ENCODE results near the gene BLVRA.
"Not testable (repeated sequence)": the region's sequence is repeated elsewhere in the genome, so short reads cannot be mapped to it uniquely, and the experiment has no call there.

BLVRA gene

GRCh38 chr7:43823941-43824340 is 65.5 kb downstream of the BLVRA start:
- Histone ChIP-seq H3K9me2 (replicated peaks; ENCODE audit: control insufficient read depth, low read length) (no peaks in the 10 kb centered on the region), H3K4me2 (ENCODE audit: low read length) (no peak overlapping the region), H4K20me1 (ENCODE audit: control insufficient read depth, insufficient read depth, low read depth, low read length) (no peaks in the 10 kb centered on the region), H3K4me1 (ENCODE audit: control insufficient read depth, low read length) (no peaks in the 10 kb centered on the region), H3K27ac (ENCODE audit: low read depth, low read length) (no peak overlapping the region), H3K27me3 (ENCODE audit: control insufficient read depth, low read length) (peaks cover 55% of the 10 kb centered on the region), H3F3A (ENCODE audit: control insufficient read depth, insufficient read depth) (no peaks in the 10 kb centered on the region), H3K36me3 (ENCODE audit: control insufficient read depth, low read length) (no peaks in the 10 kb centered on the region), H3K79me2 (ENCODE audit: control insufficient read depth, low read length) (no peaks in the 10 kb centered on the region), H3K4me3 (ENCODE audit: low read length) (no peak overlapping the region), H3K9me3 (ENCODE audit: control insufficient read depth, insufficient read depth, low read length) (no peaks in the 10 kb centered on the region)
- TF ChIP-seq EZH2phosphoT487 (IDR thresholded peaks at IDR 0.05; ENCODE audit: borderline replicate concordance, low read length) (no peak), CTCF (IDR thresholded peaks at IDR 0.05; ENCODE audit: low read depth, low read length, poor library complexity, severe bottlenecking) (no peak)

- peaks cover 58% of the 10 kb centered on the region for H3K27me3 ChIP-seq (ENCODE audit: control insufficient read depth, low read length)
- not testable (repeated sequence) for H3K36me3 ChIP-seq (ENCODE audit: control insufficient read depth, low read length); H3K79me2 ChIP-seq (ENCODE audit: control insufficient read depth, low read length); H3K4me1 ChIP-seq (ENCODE audit: control insufficient read depth, low read length); H3K9me2 ChIP-seq (replicated peaks; ENCODE audit: control insufficient read depth, low read length); H3K4me3 ChIP-seq (ENCODE audit: low read length); H3K27ac ChIP-seq (ENCODE audit: low read depth, low read length); H4K20me1 ChIP-seq (ENCODE audit: control insufficient read depth, insufficient read depth, low read depth, low read length); H3F3A ChIP-seq (ENCODE audit: control insufficient read depth, insufficient read depth); H3K9me3 ChIP-seq (ENCODE audit: control insufficient read depth, insufficient read depth, low read length); H3K4me2 ChIP-seq (ENCODE audit: low read length)
Measured at GRCh38 chr7:43824513-43824912, 66.0 kb downstream of the BLVRA start.

GRCh38 chr7:43824963-43825362 is 66.5 kb downstream of the BLVRA start:
- Histone ChIP-seq H4K20me1 (ENCODE audit: control insufficient read depth, insufficient read depth, low read depth, low read length) (no peaks in the 10 kb centered on the region), H3K27ac (ENCODE audit: low read depth, low read length) (no peak overlapping the region)

GRCh38 chr7:43825391-43825808 is 66.9 kb downstream of the BLVRA start:
- H4K20me1 ChIP-seq (ENCODE audit: control insufficient read depth, insufficient read depth, low read depth, low read length) = no peaks in the 10 kb centered on the region
- no peak overlapping the region for H3K4me2 ChIP-seq (ENCODE audit: low read length)
- H3K79me2 ChIP-seq (ENCODE audit: control insufficient read depth, low read length) = no peaks in the 10 kb centered on the region
- H3K4me1 ChIP-seq (ENCODE audit: control insufficient read depth, low read length) = no peaks in the 10 kb centered on the region
- H3K4me3 ChIP-seq (ENCODE audit: low read length) = no peak overlapping the region
- H3K27ac ChIP-seq (ENCODE audit: low read depth, low read length) = no peak overlapping the region
- 0 out of 2 replicates have a peak, but pooled peaks cover under 1% of the 10 kb centered on the region for H3K9me3 ChIP-seq (ENCODE audit: control insufficient read depth, insufficient read depth, low read length)
- no peaks in the 10 kb centered on the region for H3K9me2 ChIP-seq (replicated peaks; ENCODE audit: control insufficient read depth, low read length)
- no peaks in the 10 kb centered on the region for H3F3A ChIP-seq (ENCODE audit: control insufficient read depth, insufficient read depth)
- no peaks in the 10 kb centered on the region for H3K36me3 ChIP-seq (ENCODE audit: control insufficient read depth, low read length)
- TF ChIP-seq EZH2phosphoT487 (IDR thresholded peaks at IDR 0.05; ENCODE audit: borderline replicate concordance, low read length) (no peak), CTCF (IDR thresholded peaks at IDR 0.05; ENCODE audit: low read depth, low read length, poor library complexity, severe bottlenecking) (no peak)
- H3K27me3 ChIP-seq (ENCODE audit: control insufficient read depth, low read length) = peaks cover 56% of the 10 kb centered on the region

More at GRCh38 chr7:43824963-43825362, 66.5 kb downstream of the BLVRA start:
- no peak overlapping the region for H3K4me2 ChIP-seq (ENCODE audit: low read length)
- H3K79me2 ChIP-seq (ENCODE audit: control insufficient read depth, low read length) = no peaks in the 10 kb centered on the region
- H3K9me2 ChIP-seq (replicated peaks; ENCODE audit: control insufficient read depth, low read length) = no peaks in the 10 kb centered on the region
- no peak overlapping the region for H3K4me3 ChIP-seq (ENCODE audit: low read length)
- H3K27me3 ChIP-seq (ENCODE audit: control insufficient read depth, low read length) = peaks cover 58% of the 10 kb centered on the region
- no peaks in the 10 kb centered on the region for H3F3A ChIP-seq (ENCODE audit: control insufficient read depth, insufficient read depth)
- no peaks in the 10 kb centered on the region for H3K36me3 ChIP-seq (ENCODE audit: control insufficient read depth, low read length)
- H3K4me1 ChIP-seq (ENCODE audit: control insufficient read depth, low read length) = no peaks in the 10 kb centered on the region
- no peak for TF ChIP-seq EZH2phosphoT487 (IDR thresholded peaks at IDR 0.05; ENCODE audit: borderline replicate concordance, low read length)
- no peak for TF ChIP-seq CTCF (IDR thresholded peaks at IDR 0.05; ENCODE audit: low read depth, low read length, poor library complexity, severe bottlenecking)
- H3K9me3 ChIP-seq (ENCODE audit: control insufficient read depth, insufficient read depth, low read length) = no peaks in the 10 kb centered on the region

- not testable (repeated sequence) for H3K4me3 ChIP-seq (ENCODE audit: low read length); H4K20me1 ChIP-seq (ENCODE audit: control insufficient read depth, insufficient read depth, low read depth, low read length); H3F3A ChIP-seq (ENCODE audit: control insufficient read depth, insufficient read depth); H3K36me3 ChIP-seq (ENCODE audit: control insufficient read depth, low read length); H3K9me2 ChIP-seq (replicated peaks; ENCODE audit: control insufficient read depth, low read length); H3K79me2 ChIP-seq (ENCODE audit: control insufficient read depth, low read length); H3K4me2 ChIP-seq (ENCODE audit: low read length); H3K27ac ChIP-seq (ENCODE audit: low read depth, low read length); H3K4me1 ChIP-seq (ENCODE audit: control insufficient read depth, low read length); H3K9me3 ChIP-seq (ENCODE audit: control insufficient read depth, insufficient read depth, low read length)
- H3K27me3 ChIP-seq (ENCODE audit: control insufficient read depth, low read length) = peaks cover 36% of the 10 kb centered on the region
Measured at GRCh38 chr7:43830917-43831316, 72.4 kb downstream of the BLVRA start.
